HL-60/S4 treated with phorbol 12-myristate 13-acetate at 8.2 ng/mL for 4 days and 3 days (cell line): Measurements from ENCODE around the gene TRIM69.

ENCODE experiments used
- in situ Hi-C: fragments of 300-500 bp; cut with MboI; formaldehyde crosslinking; loops from 2 replicates; pipeline ENCODE4 v1.15.0; 2022; ENCODE audit warnings: low sequenced_read_pairs

TRIM69 gene

GRCh38 chr15:44801797-44802196, 65.5 kb downstream of the TRIM69 start:
- in situ Hi-C loops, result no loop called here

GRCh38 chr15:44802336-44802735, 66.0 kb downstream of the TRIM69 start:
- in situ Hi-C loops, result no loop called here

- in situ Hi-C loops, result no loop called here
These were observed 68.1 kb downstream of the TRIM69 start for GRCh38 chr15:44804298-44805046.

GRCh38 chr15:44808557-44808956, 72.2 kb downstream of the TRIM69 start:
- in situ Hi-C loops, result no loop called here

GRCh38 chr15:44810237-44810636, 73.9 kb downstream of the TRIM69 start:
- in situ Hi-C loops, result no loop called here

GRCh38 chr15:44811337-44811736, 75.0 kb downstream of the TRIM69 start:
- in situ Hi-C loops, result no loop called here

GRCh38 chr15:44812029-44812517, 75.7 kb downstream of the TRIM69 start:
- in situ Hi-C loops, result no loop called here

- in situ Hi-C loops, result no loop called here
These were observed 76.9 kb downstream of the TRIM69 start for GRCh38 chr15:44813231-44813630.
